GM21526 (cell line): Measurements from ENCODE around the gene STX11.

Experiments used
- ATAC-seq: cut with Tn5 transposase; IDR thresholded peaks from one replicate; pipeline ENCODE4 v1.9.1; 2021; ENCODE audit warnings: moderate library complexity; ENCODE audit not compliant: unreplicated experiment, low FRiP score

STX11 gene

GRCh38 chr6:144211160-144211559, 60.8 kb downstream of the STX11 start:
- ATAC-seq: no peak

DNA sequence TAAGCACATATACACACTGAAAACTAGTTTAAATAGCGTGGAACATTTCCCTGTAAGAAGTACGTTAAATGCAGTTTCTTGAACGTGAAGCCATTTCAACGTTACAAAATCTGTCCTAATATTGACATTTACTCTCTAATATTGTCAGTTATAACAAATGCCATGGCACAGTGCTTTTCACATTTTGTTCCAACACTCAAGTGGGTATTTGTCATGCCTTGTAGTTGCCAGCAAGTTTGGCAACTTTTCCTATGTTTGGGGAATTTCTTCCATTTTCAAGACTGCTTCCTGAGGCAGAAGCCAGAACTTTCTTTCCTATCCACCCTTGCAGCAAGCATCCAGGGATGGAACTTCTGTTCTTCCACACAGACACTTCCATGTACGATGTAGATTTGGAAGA, 63.0 kb downstream of the STX11 start:
- no peak for ATAC-seq

- no peak for ATAC-seq
Observed at GRCh38 chr6:144214029-144214428, 63.7 kb downstream of the STX11 start.

DNA sequence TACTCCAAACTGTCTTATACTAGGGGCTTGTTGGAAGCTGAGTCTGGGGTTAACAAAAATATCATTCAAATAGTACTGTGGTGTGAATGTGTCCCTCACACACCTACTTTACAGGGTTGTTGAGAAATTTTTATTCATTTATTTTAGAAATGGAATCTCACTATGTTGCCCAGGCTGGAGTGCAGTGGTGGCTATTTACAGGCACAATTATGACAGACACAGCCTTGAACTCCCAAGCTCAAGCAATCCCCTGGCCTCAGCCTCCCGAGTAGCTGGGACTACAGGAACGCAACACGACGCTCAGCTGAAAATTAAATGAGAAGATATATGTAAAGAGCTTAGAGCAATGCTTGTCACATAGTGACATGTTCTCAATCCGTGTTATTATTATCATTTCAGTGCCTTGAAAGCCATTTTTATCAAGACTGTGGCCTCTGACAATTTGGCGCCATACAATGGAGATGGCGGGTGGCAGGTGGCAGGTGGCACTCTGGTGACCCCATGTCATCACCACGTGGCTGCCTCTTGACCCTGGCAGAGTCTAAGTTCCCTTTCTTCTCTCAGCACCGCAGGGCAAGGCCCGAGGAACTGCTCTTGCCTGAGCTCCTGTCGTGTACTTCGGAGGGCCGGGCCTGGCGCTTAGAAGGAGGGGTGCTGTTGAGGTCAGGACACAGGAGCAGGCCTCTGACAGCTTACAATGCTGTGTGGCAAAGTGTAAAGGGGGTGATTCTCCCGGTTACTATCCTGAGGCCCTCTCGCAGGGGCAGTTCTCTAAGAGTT, 64.5 kb downstream of the STX11 start:
- no peak for ATAC-seq

GRCh38 chr6:144215402-144215931, 65.2 kb downstream of the STX11 start:
- peak; percentile 8 for ATAC-seq

GRCh38 chr6:144215932-144216667, 65.8 kb downstream of the STX11 start:
- peak; percentile 87 for ATAC-seq

- ATAC-seq: peak; percentile 45
Observed at GRCh38 chr6:144216668-144217218, 66.4 kb downstream of the STX11 start.

GRCh38 chr6:144217264-144217663, 66.9 kb downstream of the STX11 start:
- no peak for ATAC-seq

- ATAC-seq: no peak
Observed at GRCh38 chr6:144217797-144218196, 67.5 kb downstream of the STX11 start.

DNA sequence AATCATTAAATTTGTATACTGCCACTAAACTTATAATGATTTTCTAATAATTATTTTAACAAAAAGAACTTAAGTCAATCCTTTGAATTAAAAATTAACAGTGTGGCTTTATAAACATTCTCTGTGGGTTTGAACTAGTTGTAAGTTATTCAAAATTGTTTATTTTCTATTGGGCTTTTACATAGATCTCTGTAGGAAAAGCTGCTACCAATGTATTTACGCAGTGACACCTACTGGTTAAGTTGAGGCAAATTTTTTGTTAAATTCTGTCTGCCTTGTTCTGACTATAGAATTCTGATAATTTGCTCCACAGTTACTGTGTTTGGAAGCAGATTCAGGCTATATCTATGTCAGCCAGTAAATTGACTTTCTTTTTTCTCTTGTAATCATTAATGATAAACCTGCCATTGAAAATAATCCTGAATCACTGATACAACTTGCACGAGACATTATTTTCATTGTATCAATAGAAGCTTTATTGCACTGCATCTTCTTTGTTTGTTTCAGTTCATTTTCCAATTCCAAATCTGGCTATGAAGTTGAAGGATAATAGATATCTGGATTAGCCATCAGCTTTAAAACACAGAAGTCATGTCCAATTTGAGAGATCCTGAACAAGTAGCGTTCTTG, 68.9 kb downstream of the STX11 start:
- no peak for ATAC-seq

GRCh38 chr6:144220031-144220790, 69.9 kb downstream of the STX11 start:
- ATAC-seq: no peak

- no peak for ATAC-seq
Observed at GRCh38 chr6:144223686-144224085, 73.4 kb downstream of the STX11 start.

- ATAC-seq: no peak
Observed at GRCh38 chr6:144231721-144232120, 81.4 kb downstream of the STX11 start.

GRCh38 chr6:144232176-144232831, 82.0 kb downstream of the STX11 start:
- ATAC-seq: no peak

DNA sequence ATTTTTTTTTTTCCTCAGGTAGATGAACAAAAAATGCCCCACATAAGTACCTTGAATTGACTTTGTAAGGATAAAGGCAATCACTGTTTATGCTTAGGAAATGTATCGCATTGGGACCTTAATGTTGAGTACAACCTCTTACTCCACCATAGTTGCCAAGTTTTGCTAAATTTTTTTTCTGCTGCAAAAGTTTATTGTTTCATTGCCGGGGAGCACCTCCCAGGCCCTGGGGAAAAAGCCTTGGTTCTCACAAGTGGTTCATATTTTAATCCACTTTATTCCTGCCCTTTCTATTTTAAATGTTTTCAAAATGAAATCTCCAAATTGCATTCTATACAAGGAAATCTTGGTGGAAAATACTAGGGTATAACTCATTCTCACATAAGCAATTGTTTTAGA, 82.5 kb downstream of the STX11 start:
- ATAC-seq: no peak

DNA sequence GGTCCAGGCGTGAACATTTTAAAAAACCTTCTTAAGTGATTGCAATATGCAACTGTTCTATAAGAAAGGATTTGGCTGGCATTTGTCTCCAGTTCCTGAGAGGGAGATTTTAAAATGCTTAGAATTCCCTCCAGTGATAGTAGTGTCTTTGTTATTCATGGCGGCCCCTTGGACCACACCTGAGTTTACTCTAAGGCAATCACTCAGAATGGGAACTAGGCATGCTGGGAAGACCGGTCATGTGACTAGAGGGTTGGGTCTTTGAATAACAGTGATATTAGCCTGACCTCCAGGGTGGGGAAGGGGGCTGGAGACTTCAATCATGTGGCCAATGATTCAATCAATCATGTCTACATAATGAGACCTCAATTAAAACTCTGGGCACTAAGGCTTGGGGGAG, 84.1 kb downstream of the STX11 start:
- no peak for ATAC-seq

DNA sequence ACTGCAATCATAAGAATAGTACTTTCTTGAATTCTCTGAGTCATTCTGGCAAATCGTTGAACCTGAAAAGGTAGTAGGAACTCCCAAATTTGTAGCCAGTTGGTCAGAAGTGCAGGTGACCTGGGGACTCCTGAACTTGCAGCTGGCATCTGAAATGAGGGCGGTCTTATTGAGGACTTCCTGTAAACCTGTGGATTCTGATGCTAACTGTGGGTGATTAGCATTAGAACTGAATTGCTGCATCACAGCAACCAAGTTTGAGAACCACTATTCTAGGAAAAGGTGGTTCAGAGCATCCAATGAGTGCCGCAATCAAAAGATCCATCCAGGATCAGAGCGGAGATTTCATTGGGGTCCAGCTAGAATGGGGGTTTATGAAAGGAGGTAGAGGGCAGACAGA, 84.6 kb downstream of the STX11 start:
- ATAC-seq: no peak
